Lower leg skin (tissue), 4 donors: ENCODE results near the gene SLC41A3. TPM values are rescaled to one million over a fixed set of nuclear protein-coding genes. Genes with fewer than 3 reads are reported as not detected.
"Not testable (repeated sequence)": the region's sequence is repeated elsewhere in the genome, so short reads cannot be mapped to it uniquely, and the experiment has no call there.

Experiments
- DNase-seq, 2 donors: peaks; one replicate each; pipeline ENCODE4 v3.0.0-alpha.2; 2019; ENCODE audit warnings: low spot score in 2 of 2
- H3K4me3 ChIP-seq: fragments of 200-600 bp; sonication (generic); 2 replicates; pipeline ENCODE4 v1.5.1; 2017; ENCODE audit warnings: mild to moderate bottlenecking, low read depth; ENCODE audit not compliant: poor library complexity, severe bottlenecking
- CTCF ChIP-seq, 3 donors: fragments of 450-650 bp; IDR thresholded peaks; one replicate each; pipeline ENCODE4 v1.5.1; 2016; ENCODE audit warnings: antibody characterized with exemption in 3 of 3, mild to moderate bottlenecking in 3 of 3, moderate library complexity in 2 of 3
- POLR2A ChIP-seq, 2 donors: fragments of 450-650 bp; IDR thresholded peaks; one replicate each; pipeline ENCODE4 v1.6.1; 2016 to 2017; ENCODE audit warnings: antibody characterized with exemption in 2 of 2, mild to moderate bottlenecking in 1 of 2, moderate library complexity in 1 of 2
- WGBS, 2 donors: methylation state at CpG; one replicate each; pipeline ENCODE4 v1.1.5; 2018; 5-methylcytosine and 5-hydroxymethylcytosine counted together
- intact Hi-C: fragments of 100-400 bp; cut with DNase I; formaldehyde crosslinking; loops from one replicate; pipeline ENCODE4 v1.15.0; 2023; ENCODE audit warnings: low total_unique reads
- total RNA-seq, 4 donors: library from RNA; depleted of rRNA; stranded (reverse); fragments of >200 nt; gene quantifications; one replicate each; pipeline ENCODE4 v1.1.0, GENCODE V29; 2016

SLC41A3 gene
- total RNA-seq, 4 donors from 2014 or later: 31.6 to 41.1 (median 37.3) TPM

GRCh38 chr3:125959317-125960065, 124.4 kb downstream of the SLC41A3 start:
- intact Hi-C loops: no loop called here
- H3K4me3 ChIP-seq: no peak overlapping the region
- 94 to 98% methylated on average over 17 to 20 of the region's 39 CpGs for WGBS, 2 donors
- peak in 1 of 2 donors; percentile 77 for DNase-seq
- TF ChIP-seq CTCF (IDR thresholded peaks at IDR 0.05) (no peak), POLR2A (IDR thresholded peaks at IDR 0.05) (no peak)

DNA sequence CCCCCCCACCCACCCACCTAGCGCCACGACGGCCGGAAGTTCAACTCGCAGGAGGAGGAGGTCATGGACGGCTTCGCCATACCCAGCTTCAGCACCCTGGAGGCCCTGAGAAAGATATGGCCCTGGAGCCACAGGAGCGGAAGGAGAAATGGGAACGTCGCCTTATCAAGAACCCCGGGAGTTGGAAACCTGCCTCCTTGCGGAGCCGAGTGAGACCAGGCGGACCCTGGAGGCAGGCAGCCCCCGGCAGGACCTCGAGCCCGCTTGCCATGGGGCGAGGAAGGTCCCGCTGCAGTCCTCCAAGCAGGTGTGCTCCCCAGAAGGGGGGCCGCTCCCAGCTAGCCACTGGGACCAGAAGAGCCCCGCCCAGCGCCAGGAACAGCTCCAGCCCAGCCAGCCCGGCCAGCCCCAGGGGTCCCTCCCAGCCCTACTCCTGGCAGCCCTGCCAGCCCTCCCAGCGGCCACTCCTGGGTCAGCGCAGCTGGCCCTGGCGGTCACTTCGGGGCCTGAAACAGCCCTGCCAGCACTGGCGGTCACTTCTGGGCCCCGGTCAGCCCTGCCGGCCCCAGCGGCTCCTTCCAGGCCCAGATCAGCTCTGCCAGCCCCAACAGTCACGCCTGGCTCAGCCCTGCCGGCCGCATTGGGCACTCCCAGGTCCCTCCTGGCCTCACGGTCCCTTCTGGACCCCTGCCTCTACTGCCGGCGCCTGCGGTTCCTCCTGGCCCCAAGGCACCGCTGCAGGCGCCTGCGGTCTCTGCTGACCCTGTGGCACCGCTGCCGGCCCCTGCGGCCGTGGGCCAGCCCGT, 125.2 kb downstream of the SLC41A3 start:
- H3K4me3 ChIP-seq: no peak overlapping the region
- DNase-seq: peak in 1 of 2 donors; percentile 81
- intact Hi-C loops: no loop called here
- 74 to 96% methylated on average over 16 to 27 of the region's 46 CpGs for WGBS, 2 donors
- no peak for TF ChIP-seq CTCF (IDR thresholded peaks at IDR 0.05)
- TF ChIP-seq POLR2A (IDR thresholded peaks at IDR 0.05): no peak

- H3K4me3 ChIP-seq: no peak overlapping the region
- intact Hi-C loops: no loop called here
- DNase-seq: no peak
- no peak for TF ChIP-seq CTCF (IDR thresholded peaks at IDR 0.05)
- no peak for TF ChIP-seq POLR2A (IDR thresholded peaks at IDR 0.05)
- 6 to 12% methylated on average over 9 to 32 of the region's 75 CpGs for WGBS, 2 donors
Observed at GRCh38 chr3:125957674-125958510, 126.0 kb downstream of the SLC41A3 start.

GRCh38 chr3:125957020-125957419, 126.9 kb downstream of the SLC41A3 start:
- WGBS, 2 donors: 85 to 91% methylated on average over 4 of the region's 4 CpGs
- DNase-seq, H3K4me3 ChIP-seq, intact Hi-C loops: not testable (repeated sequence)

Other genes with a start within 250 kb of the SLC41A3 start
- 10 to 100 TPM in 2 of 4 donors, 1 to 10 TPM in 2; 4.0 to 19.9 (median 10.0) TPM for gene ROPN1B, start 114.9 kb downstream of the SLC41A3 start, total RNA-seq
- 1 to 10 TPM; 2.3 to 8.1 (median 6.0) TPM for gene ALDH1L1, start 96.5 kb upstream of the SLC41A3 start, total RNA-seq